DMS 273 treated with DMSO at 0.1 percent for 48 hours (cell line): ENCODE data around the gene CMTM8.

Experiments used
- DNase-seq: peaks from one replicate; lab custom pipeline; 2025; lab: John Stamatoyannopoulos, UW

CMTM8 gene

DNA sequence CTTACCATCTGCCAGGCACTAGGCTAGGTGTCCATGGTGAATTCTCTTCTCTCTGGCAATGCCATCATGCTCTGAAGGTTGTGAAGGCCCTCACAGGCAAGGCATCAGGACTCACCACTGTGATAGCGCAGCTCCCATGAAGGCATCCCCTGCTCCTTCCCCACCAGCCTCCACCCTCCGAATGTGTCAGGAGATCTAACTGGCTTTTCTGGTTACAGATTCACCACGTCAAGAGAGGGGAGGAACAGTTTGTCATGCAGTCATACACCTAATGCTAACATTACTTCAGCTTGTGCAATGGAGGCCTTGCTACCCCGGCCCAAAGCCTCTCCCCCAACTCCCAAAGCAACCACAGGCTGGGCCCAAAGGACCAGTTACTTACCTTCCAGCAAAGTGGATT lies 8.9 kb upstream of the CMTM8 start:
- DNase-seq, result no peak

GRCh38 chr3:32236377-32236776 lies 2.1 kb upstream of the CMTM8 start:
- no peak for DNase-seq

- no peak for DNase-seq
Observed at GRCh38 chr3:32237670-32238452, 619 bp upstream of the CMTM8 start.

- DNase-seq, result no peak
Observed at GRCh38 chr3:32239307-32240158, 1.1 kb downstream of the CMTM8 start.

DNA sequence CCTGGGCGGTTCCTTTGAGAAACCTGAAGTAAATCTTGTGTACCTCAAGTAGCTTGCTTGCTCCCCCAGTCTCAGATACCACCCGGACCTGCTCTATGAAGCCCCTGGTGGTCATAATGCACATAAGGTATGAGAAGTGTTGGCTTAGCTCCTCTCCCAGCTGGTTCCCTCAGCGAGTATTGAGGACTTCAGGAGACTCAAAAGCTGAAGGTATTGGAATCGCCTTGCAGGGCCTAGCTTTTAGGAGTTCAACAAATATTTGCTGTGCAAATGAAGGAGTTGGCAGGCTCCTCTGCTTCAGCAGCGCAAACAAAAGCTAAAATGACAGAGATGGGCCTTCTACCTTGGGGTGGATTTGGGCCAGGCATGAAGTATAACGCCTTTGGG lies 1.7 kb downstream of the CMTM8 start:
- peak; percentile 6 for DNase-seq

- DNase-seq, result no peak
Observed at GRCh38 chr3:32241100-32241499, 2.6 kb downstream of the CMTM8 start.

DNA sequence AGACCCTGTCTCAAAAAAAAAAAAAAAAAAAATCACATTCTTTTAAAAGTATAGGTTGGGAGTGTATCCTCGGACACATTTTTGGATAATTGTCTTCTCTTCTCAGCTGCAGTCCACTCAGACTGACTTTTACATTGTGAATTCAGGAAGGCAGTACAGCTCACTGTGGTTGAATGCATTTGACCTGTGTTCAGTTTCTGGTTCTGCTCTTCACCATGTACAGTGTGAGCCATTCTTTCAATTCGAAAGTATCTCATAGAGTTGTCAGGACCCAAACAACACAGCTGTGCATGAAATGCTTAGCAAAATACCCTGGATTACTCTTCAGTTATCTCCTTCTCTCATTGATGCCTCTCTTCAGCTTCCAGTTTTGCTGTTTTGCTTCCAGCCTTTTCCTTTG lies 5.0 kb downstream of the CMTM8 start:
- DNase-seq, result no peak

DNA sequence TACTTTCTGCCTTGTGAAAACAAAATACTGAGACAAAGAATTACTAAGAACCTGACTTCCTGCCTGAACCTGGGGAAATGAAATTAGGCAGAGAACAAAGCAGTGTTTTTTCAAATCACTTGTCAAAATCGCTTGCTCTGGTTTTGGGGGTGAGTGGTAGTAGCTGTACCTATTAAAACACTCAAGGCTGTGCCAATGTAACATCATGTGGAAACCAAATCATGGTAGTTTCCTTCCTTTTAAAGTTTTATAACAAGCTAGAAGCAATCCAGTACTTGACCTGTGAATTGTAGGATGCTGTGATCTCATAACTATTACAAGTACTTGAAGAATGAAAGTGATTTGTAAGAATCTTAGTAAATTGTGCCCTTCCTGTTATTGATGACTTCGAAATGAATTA lies 6.7 kb downstream of the CMTM8 start:
- no peak for DNase-seq

DNA sequence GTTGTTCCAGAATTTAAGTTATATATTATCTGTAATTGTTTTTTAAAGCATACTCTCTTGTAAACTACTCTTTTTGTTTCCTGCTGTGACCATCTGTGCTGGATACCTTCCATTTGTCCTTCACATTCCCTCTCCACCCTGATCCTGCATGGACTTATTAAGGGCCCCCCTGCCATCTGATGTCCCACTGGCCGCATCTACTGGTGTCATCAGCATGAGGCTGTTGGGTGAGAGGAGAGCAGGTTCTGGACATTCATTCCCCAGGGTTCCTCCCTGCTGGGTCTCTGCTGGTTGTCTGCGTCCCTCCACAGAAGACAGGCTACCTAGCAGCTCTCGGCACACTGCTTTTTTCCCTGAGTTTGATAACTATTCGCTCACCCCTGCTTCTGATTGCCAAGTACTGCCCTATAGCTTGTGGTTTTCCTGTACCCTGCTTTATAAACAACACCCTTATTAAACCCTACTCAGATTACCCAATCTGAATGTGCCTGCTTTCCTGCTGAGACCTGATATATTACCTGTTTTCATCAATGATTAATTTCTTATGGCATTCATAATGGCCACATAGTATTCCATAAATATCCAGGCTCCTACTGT lies 7.7 kb downstream of the CMTM8 start:
- DNase-seq, result no peak

DNA sequence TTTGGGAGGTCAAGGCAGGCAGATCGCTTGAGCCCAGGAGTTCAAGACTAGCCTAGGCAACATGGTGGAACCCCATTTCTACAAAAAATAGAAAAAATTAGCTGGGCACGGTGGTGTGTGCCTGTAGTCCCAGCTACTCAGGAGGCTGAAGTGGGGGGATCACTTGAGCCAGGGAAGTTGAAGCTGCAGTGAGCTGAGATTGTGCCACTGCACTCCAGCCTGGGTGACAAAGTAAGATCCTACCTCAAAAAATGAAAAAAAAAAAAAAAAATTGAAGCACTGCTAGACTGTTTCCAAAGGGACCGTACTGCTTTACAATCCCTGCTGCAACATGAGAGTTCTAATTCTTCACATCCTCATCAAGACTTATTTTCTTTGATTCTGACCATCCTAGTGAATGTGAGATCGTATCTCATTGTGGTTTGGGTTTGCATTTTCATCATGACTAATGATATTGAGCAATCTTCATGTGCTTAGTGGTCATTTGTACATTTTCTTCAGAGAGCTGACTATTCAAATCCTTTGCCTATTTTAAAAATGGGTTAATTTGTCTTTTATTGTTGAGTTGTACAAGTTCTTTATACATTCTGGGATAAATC lies 10.8 kb downstream of the CMTM8 start:
- DNase-seq, result no peak

DNA sequence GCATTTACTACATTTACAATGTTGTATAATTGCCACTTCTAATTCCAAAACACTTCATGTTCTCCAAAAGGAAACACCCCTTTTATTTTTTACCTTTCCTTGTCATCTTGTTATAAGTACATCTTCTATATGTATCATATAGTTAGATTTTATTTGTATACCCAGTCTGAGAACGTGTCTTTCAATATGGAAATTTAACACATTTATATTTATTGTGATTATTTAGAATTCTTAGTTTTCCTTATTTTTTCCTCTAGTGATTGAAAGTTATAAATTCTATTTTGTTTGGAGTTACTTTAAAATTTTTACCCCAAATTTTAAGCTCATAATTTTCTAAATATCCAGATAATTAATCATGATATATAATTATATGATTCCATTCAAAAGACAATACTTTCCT lies 15.8 kb downstream of the CMTM8 start:
- no peak for DNase-seq

- DNase-seq, result no peak
Observed at GRCh38 chr3:32255345-32255744, 16.9 kb downstream of the CMTM8 start.

DNA sequence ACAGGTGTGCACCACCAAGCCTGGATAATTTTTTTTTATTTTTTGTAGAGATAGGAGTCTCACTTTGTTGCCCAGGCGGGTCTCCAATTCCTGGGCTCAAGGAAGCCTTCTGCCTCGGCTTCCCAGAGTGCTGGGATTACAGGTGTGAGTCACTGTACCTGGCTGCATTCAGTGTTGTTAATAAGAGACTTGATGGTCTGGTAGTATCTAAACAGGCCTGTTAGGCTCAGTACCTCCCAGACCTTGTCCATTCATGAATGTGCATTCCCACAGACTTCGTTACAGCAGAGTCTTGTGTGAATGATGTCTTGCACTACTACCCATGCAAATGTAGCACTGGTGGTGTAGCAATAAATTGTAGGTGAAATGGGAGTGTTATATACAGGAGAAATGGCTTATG lies 17.7 kb downstream of the CMTM8 start:
- DNase-seq, result no peak

DNA sequence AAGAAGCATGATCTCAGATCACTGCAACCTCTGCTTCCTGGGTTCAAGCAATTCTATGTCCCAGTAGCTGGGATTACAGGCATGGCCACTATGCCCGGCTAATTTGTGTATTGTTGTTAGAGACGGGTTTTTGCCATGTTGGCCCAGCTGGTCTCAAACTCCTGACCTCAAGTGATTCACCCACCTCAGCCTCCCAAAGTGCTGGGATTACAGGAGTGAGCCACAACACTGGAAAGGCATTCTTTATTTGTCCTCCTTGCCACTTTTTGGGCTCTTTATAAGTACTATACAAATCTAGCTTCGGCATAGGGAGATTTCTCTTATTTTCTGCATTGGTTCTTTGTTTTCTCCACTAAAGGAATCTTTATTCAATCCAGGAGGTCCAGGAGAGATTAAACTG lies 18.6 kb downstream of the CMTM8 start:
- DNase-seq, result no peak

DNA sequence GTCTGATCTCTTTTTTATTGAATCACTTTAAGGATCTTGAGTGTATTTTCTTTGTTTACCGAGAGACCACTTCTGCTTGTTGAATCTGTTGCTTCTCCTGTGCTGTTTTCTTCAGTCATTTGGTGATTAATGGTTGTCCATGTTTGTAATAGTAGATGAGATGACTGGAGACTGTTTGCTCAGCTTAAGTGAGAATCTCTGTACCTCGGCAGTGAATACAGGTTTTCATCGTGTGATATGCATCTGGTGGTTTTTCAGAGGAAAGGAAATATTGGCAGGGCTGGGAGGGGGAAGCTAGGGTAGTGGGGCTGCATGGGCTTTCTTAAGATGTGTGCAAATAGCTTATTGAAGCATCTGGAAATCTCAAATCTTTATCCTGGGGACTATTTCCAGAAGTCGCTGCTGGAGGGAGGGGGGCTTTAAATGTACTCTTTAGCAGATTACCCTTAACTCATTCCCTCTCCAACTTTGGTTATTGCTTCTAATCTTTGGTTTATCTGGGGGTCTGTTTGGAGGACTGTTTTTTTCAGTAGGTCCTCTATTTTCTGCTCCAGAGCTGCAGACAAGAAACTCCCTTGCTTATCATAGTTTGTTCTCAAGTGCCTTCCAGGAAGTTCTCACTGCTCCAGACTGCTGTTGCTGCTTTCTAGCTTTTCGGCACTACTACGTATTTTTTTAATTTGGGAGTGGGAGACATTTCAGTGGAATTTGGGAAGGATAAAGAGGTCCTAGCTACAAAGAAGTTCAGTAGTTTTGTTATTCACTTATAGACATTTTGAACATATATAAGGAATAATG lies 19.4 kb downstream of the CMTM8 start:
- no peak for DNase-seq

- DNase-seq, result no peak
Observed at GRCh38 chr3:32258869-32259268, 20.4 kb downstream of the CMTM8 start.

GRCh38 chr3:32261545-32261944 lies 23.1 kb downstream of the CMTM8 start:
- no peak for DNase-seq

DNA sequence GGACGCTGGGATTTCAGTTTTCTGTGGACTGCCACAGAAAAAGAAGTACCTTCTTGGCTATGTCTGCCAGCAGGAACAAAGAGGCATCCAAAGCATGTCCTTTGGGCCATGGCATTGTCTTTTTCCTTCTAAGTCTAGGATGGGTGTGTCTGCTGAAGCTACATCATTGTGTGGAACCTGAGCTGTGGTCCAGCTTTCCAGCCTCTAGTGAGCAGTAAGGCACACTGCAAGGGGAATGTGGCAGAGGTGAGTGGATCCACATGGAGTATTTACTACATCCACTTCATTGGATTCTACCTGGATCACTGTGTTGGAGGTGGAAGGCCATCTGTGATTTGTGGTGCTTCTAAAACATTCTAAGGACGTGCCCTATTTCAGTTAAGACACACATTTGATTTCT lies 23.7 kb downstream of the CMTM8 start:
- DNase-seq, result no peak

- DNase-seq, result no peak
Observed at GRCh38 chr3:32274306-32274705, 35.8 kb downstream of the CMTM8 start.

DNA sequence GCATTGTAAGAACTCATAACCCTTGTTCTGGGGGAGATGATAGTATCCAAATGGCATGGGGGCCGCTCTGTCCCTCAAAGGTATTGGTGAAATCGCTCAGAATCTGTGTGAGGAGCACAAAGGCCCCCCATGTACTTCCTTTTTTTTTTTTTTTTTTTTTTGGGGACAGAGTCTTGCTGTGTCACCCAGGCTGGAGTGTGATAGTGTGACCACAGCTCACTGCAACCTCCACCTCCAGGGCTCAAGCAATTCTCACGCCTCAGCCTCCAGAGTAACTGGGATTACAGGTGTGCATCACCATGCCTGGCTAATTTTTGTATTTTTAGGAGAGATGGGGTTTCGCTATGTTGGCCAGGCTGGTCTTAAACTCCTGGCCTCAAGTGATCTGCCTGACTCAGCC lies 37.0 kb downstream of the CMTM8 start:
- DNase-seq, result no peak

- no peak for DNase-seq
Observed at GRCh38 chr3:32276279-32276841, 37.9 kb downstream of the CMTM8 start.

- DNase-seq, result no peak
Observed at GRCh38 chr3:32278714-32279113, 40.2 kb downstream of the CMTM8 start.
